ENCODE measurements around the gene PRRT2. TPM values are rescaled to one million over a fixed set of nuclear protein-coding genes. Genes with fewer than 3 reads are reported as not detected.
"Not testable (repeated sequence)": the region's sequence is repeated elsewhere in the genome, so short reads cannot be mapped to it uniquely, and the experiment has no call there.

The PRRT2 gene
- total RNA-seq, 2 donors from 2014 or later, result 5.0 to 5.4 TPM

GRCh38 chr16:29789775-29790182, 22.2 kb upstream of the PRRT2 start:
- intact Hi-C loops (cut with DNase I), result no loop called here
- DNase-seq (ENCODE audit: low spot score), result no peak

- intact Hi-C loops (cut with DNase I), result no loop called here
- peak; percentile 100 for DNase-seq (ENCODE audit: low spot score)
Observed at GRCh38 chr16:29790183-29790948, 21.6 kb upstream of the PRRT2 start, which contains the start of gene KIF22. TSS of gene KIF22 (plus strand) at chr16:29790751. CDS start at chr16:29790760, 9 bp downstream.

GRCh38 chr16:29790949-29791844, 20.8 kb upstream of the PRRT2 start:
- no peak for DNase-seq (ENCODE audit: low spot score)
- intact Hi-C loops (cut with DNase I), result no loop called here

GRCh38 chr16:29791845-29792807, 19.9 kb upstream of the PRRT2 start:
- DNase-seq (ENCODE audit: low spot score), result no peak
- intact Hi-C loops (cut with DNase I), result no loop called here

GRCh38 chr16:29793153-29793552, 18.8 kb upstream of the PRRT2 start:
- intact Hi-C loops (cut with DNase I); DNase-seq (ENCODE audit: low spot score): not testable (repeated sequence)

- intact Hi-C loops (cut with DNase I), result no loop called here
- no peak for DNase-seq (ENCODE audit: low spot score)
Observed at GRCh38 chr16:29794231-29794710, 17.7 kb upstream of the PRRT2 start.

GRCh38 chr16:29802416-29802935, 9.5 kb upstream of the PRRT2 start:
- intact Hi-C loops (cut with DNase I), result no loop called here
- DNase-seq (ENCODE audit: low spot score), result no peak

- no peak for DNase-seq (ENCODE audit: low spot score)
- intact Hi-C loops (cut with DNase I), result no loop called here
Observed at GRCh38 chr16:29804020-29804419, 8.0 kb upstream of the PRRT2 start.

GRCh38 chr16:29804455-29805231, 7.3 kb upstream of the PRRT2 start:
- intact Hi-C loops (cut with DNase I), result no loop called here
- no peak for DNase-seq (ENCODE audit: low spot score)

- intact Hi-C loops (cut with DNase I), result no loop called here
- peak; percentile 99 for DNase-seq (ENCODE audit: low spot score)
Observed at GRCh38 chr16:29805232-29806098, 6.5 kb upstream of the PRRT2 start.

GRCh38 chr16:29806099-29806579, 5.9 kb upstream of the PRRT2 start, which contains the start of gene MAZ:
TSS of gene MAZ (plus strand) at chr16:29806529. CDS start at chr16:29806702, 173 bp downstream.
- intact Hi-C loops (cut with DNase I), result no loop called here
- no peak for DNase-seq (ENCODE audit: low spot score)

GRCh38 chr16:29806641-29807425, 5.2 kb upstream of the PRRT2 start:
- DNase-seq (ENCODE audit: low spot score), result peak; percentile 86
- intact Hi-C loops (cut with DNase I), result no loop called here

GRCh38 chr16:29807426-29808218, 4.4 kb upstream of the PRRT2 start:
- intact Hi-C loops (cut with DNase I), result no loop called here
- DNase-seq (ENCODE audit: low spot score), result peak; percentile 96

- DNase-seq (ENCODE audit: low spot score), result no peak
- intact Hi-C loops (cut with DNase I), result no loop called here
Observed at GRCh38 chr16:29808219-29808900, 3.6 kb upstream of the PRRT2 start.
